HepG2 (cell line): Measurements from ENCODE around the gene VCAN. TPM values are rescaled to one million over a fixed set of nuclear protein-coding genes. Genes with fewer than 3 reads are reported as not detected.

Experiments used
- ATAC-seq: fragments of 200-7000 bp; cut with Tn5 transposase; 3 replicates; pipeline ENCODE4 v1.9.1; 2020; ENCODE audit warnings: mild to moderate bottlenecking, moderate library complexity
- BruUV-seq: library from RNA; stranded (reverse); fragments of 400-500 nt; replicated peaks from 2 replicates; lab custom pipeline; 2021; lab: Mats Ljungman, UMichigan
- CTCF ChIA-PET: fragments of 300-600 bp; formaldehyde crosslinking; extraction: SDS; loops from one replicate; lab custom pipeline; 2021; ENCODE audit warnings: low total read pairs, inconsistent platforms, low intra/inter-chr PET ratio; lab: Yijun Ruan, JAX
- POLR2A ChIA-PET: fragments of 350-600 bp; sonication (Branson Sonifier 250); formaldehyde crosslinking; loops from one replicate; lab custom pipeline; 2020; ENCODE audit warnings: antibody characterized with exemption, inconsistent platforms; lab: Yijun Ruan, JAX
- DNase-seq: peaks from one replicate; pipeline ENCODE4 v3.0.0-alpha.2; 2015; ENCODE audit warnings: low spot score
- FAIRE-seq: peaks from 3 replicates; lab custom pipeline; 2011; peaks lifted over from hg19 to GRCh38; lab: Jason Lieb, UNC
- H2AFZ ChIP-seq: one replicate; pipeline ENCODE4 v1.6.1; 2011; ENCODE audit warnings: low read length, inconsistent platforms
- H3K27ac ChIP-seq: fragments of 300-600 bp; 3 replicates; pipeline ENCODE4 v1.8.0; 2011; ENCODE audit warnings: mixed run types, mild to moderate bottlenecking, mixed read lengths, low read length, inconsistent platforms; ENCODE audit not compliant: insufficient read depth; ENCODE audit errors: extremely low read length
- H3K27me3 ChIP-seq, 2 experiments: fragments of 200-600 bp in 1 of 2; 2 replicates in 1 of 2; 3 replicates in 1 of 2; pipeline versions ENCODE4 v1.6.0 to v1.8.0; 2011; ENCODE audit warnings: low read length in 2 of 2, mild to moderate bottlenecking in 2 of 2, moderate library complexity in 2 of 2, inconsistent platforms in 1 of 2; ENCODE audit not compliant: insufficient read depth in 2 of 2, control insufficient read depth in 1 of 2
- H3K36me3 ChIP-seq, 2 experiments: fragments of 200-600 bp in 1 of 2; replicated peaks in 1 of 2; 2 replicates in 1 of 2; 3 replicates in 1 of 2; pipeline versions ENCODE4 v1.5.1 to v1.8.0; 2011; ENCODE audit warnings: low read length in 2 of 2, inconsistent platforms in 1 of 2; ENCODE audit not compliant: insufficient read depth in 2 of 2, control insufficient read depth in 1 of 2
- H3K4me1 ChIP-seq: 2 replicates; pipeline ENCODE4 v1.5.1; 2012; ENCODE audit warnings: low read length, inconsistent platforms; ENCODE audit not compliant: insufficient read depth
- H3K4me2 ChIP-seq: 2 replicates; pipeline ENCODE4 v1.6.0; 2011; ENCODE audit warnings: low read depth, low read length, inconsistent platforms
- H3K4me3 ChIP-seq, 3 experiments: fragments of 200-600 bp in 1 of 3; sonication (generic), shearing (Covaris generic) in 1 of 3; replicated peaks in 1 of 3; 2 replicates each; pipeline ENCODE4 v1.5.1; 2011 to 2016; ENCODE audit warnings: low read length in 3 of 3, inconsistent platforms in 2 of 3, low read depth in 2 of 3, mild to moderate bottlenecking in 2 of 3, control low read depth in 1 of 3, mixed read lengths in 1 of 3; ENCODE audit not compliant: insufficient read depth in 1 of 3
- H3K79me2 ChIP-seq: one replicate; pipeline ENCODE4 v1.6.1; 2011; ENCODE audit warnings: low read length, inconsistent platforms; ENCODE audit not compliant: insufficient read depth
- H3K9ac ChIP-seq: 2 replicates; pipeline ENCODE4 v1.6.0; 2011; ENCODE audit warnings: mild to moderate bottlenecking, low read depth, low read length, inconsistent platforms; ENCODE audit not compliant: insufficient read depth
- H3K9me3 ChIP-seq: 2 replicates; pipeline ENCODE4 v1.5.1; 2012; ENCODE audit warnings: mild to moderate bottlenecking, low read length
- H4K20me1 ChIP-seq: 2 replicates; pipeline ENCODE4 v1.6.0; 2011; ENCODE audit warnings: inconsistent platforms, mild to moderate bottlenecking, low read length, moderate library complexity; ENCODE audit not compliant: insufficient read depth
- DBP ChIP-seq: sonication (generic); formaldehyde crosslinking; IDR thresholded peaks from 2 replicates; pipeline ENCODE4 v1.4.0; 2020; ENCODE audit warnings: missing genetic modification reagents; ENCODE audit errors: not compliant biosample characterization
- FOXA1 ChIP-seq, 2 experiments: fragments of 450-650 bp in 1 of 2; sonication (generic) in 1 of 2; formaldehyde crosslinking in 1 of 2; IDR thresholded peaks; 2 replicates each; pipeline versions ENCODE4 v1.4.0 to v1.6.1; 2016 to 2020; ENCODE audit warnings: missing genetic modification reagents in 1 of 2
- KMT2B ChIP-seq: IDR thresholded peaks from 2 replicates; pipeline ENCODE4 v1.6.1; 2016; ENCODE audit warnings: missing genetic modification reagents, missing compliant biosample characterization
- NKX3-1 ChIP-seq: sonication (generic); formaldehyde crosslinking; IDR thresholded peaks from 2 replicates; pipeline ENCODE4 v1.5.0; 2020; ENCODE audit warnings: missing genetic modification reagents
- NR0B2 ChIP-seq: sonication (generic); formaldehyde crosslinking; IDR thresholded peaks from 2 replicates; pipeline ENCODE4 v1.4.0; 2020; ENCODE audit warnings: mild to moderate bottlenecking, missing genetic modification reagents
- TERF1 ChIP-seq: sonication (generic); formaldehyde crosslinking; IDR thresholded peaks from 2 replicates; pipeline ENCODE4 v1.8.0; 2022; ENCODE audit warnings: mild to moderate bottlenecking, missing genetic modification reagents, moderate library complexity
- THRA ChIP-seq: sonication (generic); formaldehyde crosslinking; IDR thresholded peaks from 2 replicates; pipeline ENCODE4 v1.4.0; 2020; ENCODE audit warnings: missing genetic modification reagents, borderline replicate concordance
- ZBTB33 ChIP-seq: sonication (generic); formaldehyde crosslinking; IDR thresholded peaks from 2 replicates; pipeline ENCODE4 v1.4.0; 2020; ENCODE audit warnings: missing genetic modification reagents
- ZBTB42 ChIP-seq: sonication (generic); formaldehyde crosslinking; IDR thresholded peaks from 2 replicates; pipeline ENCODE4 v1.5.0; 2020; ENCODE audit warnings: mild to moderate bottlenecking, missing genetic modification reagents
- ZNF260 ChIP-seq: sonication (generic); formaldehyde crosslinking; IDR thresholded peaks from 2 replicates; pipeline ENCODE4 v1.4.0; 2020; ENCODE audit warnings: missing genetic modification reagents, low read depth, mild to moderate bottlenecking, borderline replicate concordance
- ZNF362 ChIP-seq: sonication (generic); formaldehyde crosslinking; IDR thresholded peaks from 2 replicates; pipeline ENCODE4 v1.4.0; 2020; ENCODE audit warnings: missing genetic modification reagents, mild to moderate bottlenecking, borderline replicate concordance
- ZNF496 ChIP-seq: sonication (generic); formaldehyde crosslinking; IDR thresholded peaks from 2 replicates; pipeline ENCODE4 v1.8.1; 2023; ENCODE audit warnings: mild to moderate bottlenecking, moderate library complexity, missing genetic modification reagents; ENCODE audit not compliant: insufficient replicate concordance
- ZSCAN30 ChIP-seq: sonication (generic); formaldehyde crosslinking; IDR thresholded peaks from 2 replicates; pipeline ENCODE4 v1.5.0; 2020; ENCODE audit warnings: mild to moderate bottlenecking, missing genetic modification reagents
- WGBS: methylation state at CpG from one replicate; pipeline ENCODE4 v1.1.6; 2017; ENCODE audit warnings: low lambda C conversion rate; 5-methylcytosine and 5-hydroxymethylcytosine counted together
- in situ Hi-C: cut with HindIII; loops from 2 replicates; pipeline ENCODE4 v1.10.0; 2017; ENCODE audit warnings: low pct_unique_long_range_greater_than_20kb; ENCODE audit not compliant: extremely low pct_ligation_motif_present
- intact Hi-C: fragments of 100-400 bp; cut with micrococcal nuclease; formaldehyde crosslinking; loops from one replicate; pipeline ENCODE4 v1.10.0; 2022; ENCODE audit not compliant: unreplicated experiment
- polyA plus RNA-seq, 8 experiments: library from polyadenylated mRNA; depleted of rRNA in 3 of 8; stranded (reverse) in 7 of 8; unstranded in 1 of 8; fragments of >200 nt; fragmentation: Illumina TruSeq in 4 of 8; extraction: Trizol in 4 of 8; gene quantifications; 2 replicates each; pipeline versions ENCODE4 v1.2.1 to v1.2.3, GENCODE V29; 2011 to 2016; ENCODE audit warnings: low read depth in 4 of 8, missing spikeins in 1 of 8, mixed read lengths in 1 of 8; ENCODE audit not compliant: insufficient read depth in 1 of 8
- total RNA-seq, 5 experiments: library from RNA; depleted of rRNA; stranded (reverse); fragments of >200 nt; fragmentation: Illumina TruSeq; extraction: Trizol; gene quantifications; 2 replicates each; pipeline ENCODE4 v1.2.3, GENCODE V29; 2016; ENCODE audit warnings: low read depth in 1 of 5

VCAN gene
- total and polyA plus RNA-seq, 2 of the 13 experiments (the other 11 are each of a cell fraction or from before 2014, with no cell fraction given): 1.2 to 3.5 TPM

- no peak for TF ChIP-seq ZBTB33 (CRISPR knock-in tag)
- TF ChIP-seq, all 625 proteins: peak for 0
Observed at GRCh38 chr5:83516377-83516776, 44.8 kb downstream of the VCAN start (continued).

GRCh38 chr5:83517072-83517687 is 45.6 kb downstream of the VCAN start:
- Histone ChIP-seq H3K27me3 (no peaks in the 10 kb centered on the region), H3K79me2 (no peaks in the 10 kb centered on the region), H3K4me1 (no peaks in the 10 kb centered on the region), H4K20me1 (no peaks in the 10 kb centered on the region), H3K36me3 (no peaks in the 10 kb centered on the region), H3K4me3 (no peak overlapping the region), H3K27ac (no peak overlapping the region), H3K9ac (no peak overlapping the region)
- no TSS peak for BruUV-seq
- ChIA-PET CTCF (no interaction called here), POLR2A (no interaction called here)
- in situ Hi-C loops: no loop called here
- DNase-seq: no peak
- no peak for ATAC-seq
- TF ChIP-seq THRA (CRISPR knock-in tag) (no peak), ZBTB42 (no peak), NR0B2 (no peak), ZNF362 (no peak), TERF1 (CRISPR knock-in tag) (no peak), KMT2B (CRISPR knock-in tag) (no peak), ZSCAN30 (no peak), DBP (CRISPR knock-in tag) (no peak), ZNF260 (CRISPR knock-in tag) (no peak), FOXA1 (IDR thresholded peaks at IDR 0.05) (no peak), FOXA1 (CRISPR knock-in tag; IDR thresholded peaks at IDR 0.05) (no peak), ZNF496 (CRISPR knock-in tag) (no peak), NKX3-1 (CRISPR knock-in tag) (no peak)
- TF ChIP-seq, all 625 proteins: peak for 0
- Histone ChIP-seq H2AFZ (no peak overlapping the region), H3K9me3 (no peaks in the 10 kb centered on the region), H3K4me2 (no peak overlapping the region)
- FAIRE-seq: no peak
- intact Hi-C loops: no loop called here
- WGBS: 77% methylated on average over 1 of the region's 1 CpG
